Mesenchymal stem cell (in vitro differentiated cells and primary cell): ENCODE data around the gene CYP4B1.

Source experiments
- DNase-seq: peaks from one replicate; pipeline ENCODE4 v3.0.0-alpha.2; 2013
- H2AFZ ChIP-seq: one replicate; pipeline ENCODE4 v1.6.1; 2013; ENCODE audit warnings: low read depth, mild to moderate bottlenecking, control low read depth, inconsistent platforms, low read length, moderate library complexity
- H2AK5ac ChIP-seq: 2 replicates; pipeline ENCODE4 v1.6.1; 2013; ENCODE audit warnings: low read length, moderate library complexity, mild to moderate bottlenecking, inconsistent platforms; ENCODE audit not compliant: severe bottlenecking
- H2BK120ac ChIP-seq: one replicate; pipeline ENCODE4 v1.6.1; 2013; ENCODE audit warnings: low read depth, mild to moderate bottlenecking, inconsistent platforms, low read length, moderate library complexity
- H2BK12ac ChIP-seq, 2 experiments: one replicate each; pipeline ENCODE4 v1.6.1; 2013; ENCODE audit warnings: inconsistent platforms in 2 of 2, low read length in 2 of 2, mild to moderate bottlenecking in 2 of 2, moderate library complexity in 2 of 2, control low read depth in 1 of 2
- H2BK15ac ChIP-seq: one replicate; pipeline ENCODE4 v1.6.1; 2013; ENCODE audit warnings: mild to moderate bottlenecking, low read depth, inconsistent platforms; ENCODE audit not compliant: poor library complexity, severe bottlenecking
- H2BK5ac ChIP-seq: 2 replicates; pipeline ENCODE4 v1.6.1; 2013; ENCODE audit warnings: low read depth, mild to moderate bottlenecking, low read length, control low read depth, inconsistent platforms; ENCODE audit not compliant: poor library complexity, severe bottlenecking
- H3K14ac ChIP-seq, 2 experiments: one replicate each; pipeline ENCODE4 v1.6.1; 2013; ENCODE audit warnings: inconsistent platforms in 2 of 2, low read length in 2 of 2, control low read depth in 1 of 2, mild to moderate bottlenecking in 1 of 2, moderate library complexity in 1 of 2
- H3K18ac ChIP-seq, 2 experiments: one replicate each; pipeline ENCODE4 v1.6.1; 2013; ENCODE audit warnings: inconsistent platforms in 2 of 2, low read length in 2 of 2, control low read depth in 1 of 2, low read depth in 1 of 2, mild to moderate bottlenecking in 1 of 2
- H3K23ac ChIP-seq, 2 experiments: one replicate each; pipeline ENCODE4 v1.6.1; 2013; ENCODE audit warnings: inconsistent platforms in 2 of 2, low read length in 2 of 2, mild to moderate bottlenecking in 2 of 2, moderate library complexity in 2 of 2, control low read depth in 1 of 2
- H3K27ac ChIP-seq: 2 replicates; pipeline ENCODE4 v1.5.1; 2013; ENCODE audit warnings: mild to moderate bottlenecking, moderate library complexity, low read length, control low read depth, inconsistent platforms; ENCODE audit not compliant: poor library complexity, severe bottlenecking
- H3K27me3 ChIP-seq, 2 experiments: 2 replicates each; pipeline versions ENCODE4 v1.6.1 to v1.7.0; 2013; ENCODE audit warnings: low read length in 2 of 2, mild to moderate bottlenecking in 2 of 2, moderate library complexity in 2 of 2, control low read depth in 1 of 2, inconsistent platforms in 1 of 2; ENCODE audit not compliant: control insufficient read depth in 1 of 2, insufficient read depth in 1 of 2
- H3K36me3 ChIP-seq, 2 experiments: 2 replicates each; pipeline versions ENCODE4 v1.6.1 to v1.7.0; 2013; ENCODE audit warnings: low read length in 2 of 2, control low read depth in 1 of 2, inconsistent platforms in 1 of 2, low read depth in 1 of 2, mild to moderate bottlenecking in 1 of 2; ENCODE audit not compliant: insufficient read depth in 2 of 2, control insufficient read depth in 1 of 2
- H3K4ac ChIP-seq, 2 experiments: one replicate each; pipeline ENCODE4 v1.6.1; 2013; ENCODE audit warnings: inconsistent platforms in 2 of 2, low read length in 2 of 2, mild to moderate bottlenecking in 2 of 2, moderate library complexity in 2 of 2, control low read depth in 1 of 2, low read depth in 1 of 2
- H3K4me1 ChIP-seq: 2 replicates; pipeline ENCODE4 v1.6.1; 2013; ENCODE audit warnings: low read depth, low read length, control low read depth; ENCODE audit not compliant: control insufficient read depth, insufficient read depth
- H3K4me2 ChIP-seq: 2 replicates; pipeline ENCODE4 v1.6.1; 2013; ENCODE audit warnings: low read length, mild to moderate bottlenecking, inconsistent platforms; ENCODE audit not compliant: poor library complexity, severe bottlenecking
- H3K4me3 ChIP-seq, 2 experiments: 2 replicates each; pipeline versions ENCODE4 v1.5.1 to v1.7.0; 2013; ENCODE audit warnings: low read length in 2 of 2, mild to moderate bottlenecking in 2 of 2, control low read depth in 1 of 2, low read depth in 1 of 2; ENCODE audit not compliant: insufficient read depth in 1 of 2
- H3K79me1 ChIP-seq: replicated peaks from 2 replicates; pipeline ENCODE4 v1.6.1; 2013; ENCODE audit warnings: mild to moderate bottlenecking, control low read depth, low read length, inconsistent platforms; ENCODE audit not compliant: poor library complexity, severe bottlenecking
- H3K9ac ChIP-seq: 2 replicates; pipeline ENCODE4 v1.7.0; 2013; ENCODE audit warnings: mild to moderate bottlenecking, low read length, moderate library complexity
- H3K9me3 ChIP-seq: 2 replicates; pipeline ENCODE4 v1.7.0; 2013; ENCODE audit warnings: mild to moderate bottlenecking, low read length; ENCODE audit not compliant: control insufficient read depth
- H4K8ac ChIP-seq: one replicate; pipeline ENCODE4 v1.6.1; 2013; ENCODE audit warnings: inconsistent platforms, mild to moderate bottlenecking, low read length, moderate library complexity
- H4K91ac ChIP-seq: one replicate; pipeline ENCODE4 v1.6.1; 2013; ENCODE audit warnings: mild to moderate bottlenecking, low read length, inconsistent platforms
- WGBS: methylation state at CpG from one replicate; pipeline ENCODE4 v1.1.7; 2013; ENCODE audit warnings: mixed read lengths; 5-methylcytosine and 5-hydroxymethylcytosine counted together

Gene CYP4B1

GRCh38 chr1:46790446-46791101 lies 8.3 kb upstream of the CYP4B1 start:
- no peak overlapping the region for H2BK120ac ChIP-seq
- H3K36me3 ChIP-seq = no peaks in the 10 kb centered on the region
- H3K4me3 ChIP-seq = no peak overlapping the region
- H2AFZ ChIP-seq = no peak overlapping the region
- H2BK5ac ChIP-seq = no peak overlapping the region
- H3K4me2 ChIP-seq = no peak overlapping the region
- 0% methylated on average over 1 of the region's 1 CpG for WGBS
- H3K14ac ChIP-seq = no peak overlapping the region
- H3K23ac ChIP-seq = no peak overlapping the region
- no peak overlapping the region for H2BK15ac ChIP-seq
- no peaks in the 10 kb centered on the region for H3K79me1 ChIP-seq
- no peak overlapping the region for H4K91ac ChIP-seq
- no peak overlapping the region for H3K18ac ChIP-seq
- H3K9me3 ChIP-seq = peaks cover under 1% of the 10 kb centered on the region
- H3K4me1 ChIP-seq = no peaks in the 10 kb centered on the region
- H3K4ac ChIP-seq = no peak overlapping the region
- H3K9ac ChIP-seq = no peak overlapping the region
- no peak for DNase-seq
- H2AK5ac ChIP-seq = no peak overlapping the region
- H3K27ac ChIP-seq = no peak overlapping the region
- no peak overlapping the region for H2BK12ac ChIP-seq
- no peaks in the 10 kb centered on the region for H3K27me3 ChIP-seq
- no peak overlapping the region for H4K8ac ChIP-seq

- H4K8ac ChIP-seq = no peak overlapping the region
- H2BK12ac ChIP-seq = no peak overlapping the region
- WGBS = 53% methylated on average over 3 of the region's 3 CpGs
- no peak overlapping the region for H3K18ac ChIP-seq
- H2BK15ac ChIP-seq = no peak overlapping the region
- no peaks in the 10 kb centered on the region for H3K4me1 ChIP-seq
- H4K91ac ChIP-seq = no peak overlapping the region
- no peak overlapping the region for H2AFZ ChIP-seq
- no peak overlapping the region for H3K14ac ChIP-seq
- H3K79me1 ChIP-seq = no peaks in the 10 kb centered on the region
- H3K27me3 ChIP-seq = peaks cover 0 to 3% of the 10 kb centered on the region in 2 experiments
- no peak overlapping the region for H3K4ac ChIP-seq
- no peak for DNase-seq
- no peak overlapping the region for H3K23ac ChIP-seq
- no peaks in the 10 kb centered on the region for H3K9me3 ChIP-seq
- H3K9ac ChIP-seq = no peak overlapping the region
- H3K4me3 ChIP-seq = no peak overlapping the region
- no peak overlapping the region for H2BK120ac ChIP-seq
- no peak overlapping the region for H2BK5ac ChIP-seq
- no peak overlapping the region for H3K27ac ChIP-seq
- no peak overlapping the region for H3K4me2 ChIP-seq
- no peaks in the 10 kb centered on the region for H3K36me3 ChIP-seq
- no peak overlapping the region for H2AK5ac ChIP-seq
Measured at GRCh38 chr1:46793126-46793525, 5.7 kb upstream of the CYP4B1 start.

GRCh38 chr1:46797696-46798470 lies 963 bp upstream of the CYP4B1 start:
- H4K8ac ChIP-seq = no peak overlapping the region

GRCh38 chr1:46800742-46801141 lies 1.9 kb downstream of the CYP4B1 start:
- no peaks in the 10 kb centered on the region for H3K79me1 ChIP-seq
- H3K23ac ChIP-seq = no peak overlapping the region
- no peak overlapping the region for H4K91ac ChIP-seq
- no peak overlapping the region for H4K8ac ChIP-seq
- no peak overlapping the region for H3K4me3 ChIP-seq
- 95% methylated on average over 3 of the region's 4 CpGs for WGBS
- H2BK120ac ChIP-seq = no peak overlapping the region
- no peaks in the 10 kb centered on the region for H3K36me3 ChIP-seq
- no peak overlapping the region for H3K9ac ChIP-seq
- H3K27me3 ChIP-seq = peaks cover 0 to 13% of the 10 kb centered on the region in 2 experiments
- no peak overlapping the region for H3K14ac ChIP-seq
- H2BK12ac ChIP-seq = no peak overlapping the region
- H2BK5ac ChIP-seq = no peak overlapping the region
- no peak overlapping the region for H3K4ac ChIP-seq
- no peak overlapping the region for H2AK5ac ChIP-seq
- no peak overlapping the region for H3K4me2 ChIP-seq
- H3K9me3 ChIP-seq = no peaks in the 10 kb centered on the region
- no peaks in the 10 kb centered on the region for H3K4me1 ChIP-seq
- H2BK15ac ChIP-seq = no peak overlapping the region
- no peak overlapping the region for H2AFZ ChIP-seq
- DNase-seq = no peak
- no peak overlapping the region for H3K18ac ChIP-seq
- no peak overlapping the region for H3K27ac ChIP-seq

More at GRCh38 chr1:46797696-46798470, 963 bp upstream of the CYP4B1 start:
- H3K79me1 ChIP-seq = no peaks in the 10 kb centered on the region
- no peak overlapping the region for H4K91ac ChIP-seq
- H3K4ac ChIP-seq = no peak overlapping the region
- no peak overlapping the region for H3K4me3 ChIP-seq
- no peak overlapping the region for H3K4me2 ChIP-seq
- H3K27me3 ChIP-seq = peaks cover 0 to 3% of the 10 kb centered on the region in 2 experiments
- H2AK5ac ChIP-seq = no peak overlapping the region
- H2BK12ac ChIP-seq = no peak overlapping the region
- H3K27ac ChIP-seq = no peak overlapping the region
- H2BK15ac ChIP-seq = no peak overlapping the region
- no peak overlapping the region for H3K14ac ChIP-seq
- WGBS = 60% methylated on average over 1 of the region's 1 CpG
- DNase-seq = no peak
- no peak overlapping the region for H2BK120ac ChIP-seq
- H3K36me3 ChIP-seq = no peaks in the 10 kb centered on the region
- H3K9ac ChIP-seq = no peak overlapping the region
- H2AFZ ChIP-seq = no peak overlapping the region
- H3K9me3 ChIP-seq = no peaks in the 10 kb centered on the region
- no peak overlapping the region for H3K18ac ChIP-seq
- no peaks in the 10 kb centered on the region for H3K4me1 ChIP-seq
- no peak overlapping the region for H2BK5ac ChIP-seq
- H3K23ac ChIP-seq = no peak overlapping the region
